ENCODE measurements around the gene NSRP1. TPM values are rescaled to one million over a fixed set of nuclear protein-coding genes. Genes with fewer than 3 reads are reported as not detected.

NSRP1 gene
- total RNA-seq, 4 donors from 2014 or later = 18.5 to 39.4 (median 31.1) TPM

GRCh38 chr17:30222251-30222650, 105.6 kb downstream of the NSRP1 start:
- TF ChIP-seq CTCF (IDR thresholded peaks at IDR 0.05; ENCODE audit: low read depth) = no peak

GRCh38 chr17:30222721-30223175, 106.1 kb downstream of the NSRP1 start:
- no peak for TF ChIP-seq CTCF (IDR thresholded peaks at IDR 0.05; ENCODE audit: low read depth)

- TF ChIP-seq CTCF (IDR thresholded peaks at IDR 0.05; ENCODE audit: low read depth) = no peak
Observed at GRCh38 chr17:30224419-30224960, 107.9 kb downstream of the NSRP1 start.

GRCh38 chr17:30225112-30225511, 108.5 kb downstream of the NSRP1 start:
- no peak for TF ChIP-seq CTCF (IDR thresholded peaks at IDR 0.05; ENCODE audit: low read depth)

GRCh38 chr17:30225919-30226553, 109.4 kb downstream of the NSRP1 start:
- no peak for TF ChIP-seq CTCF (IDR thresholded peaks at IDR 0.05; ENCODE audit: low read depth)

GRCh38 chr17:30226878-30227277, 110.3 kb downstream of the NSRP1 start:
- TF ChIP-seq CTCF (IDR thresholded peaks at IDR 0.05; ENCODE audit: low read depth) = no peak

GRCh38 chr17:30228011-30228410, 111.4 kb downstream of the NSRP1 start:
- no peak for TF ChIP-seq CTCF (IDR thresholded peaks at IDR 0.05; ENCODE audit: low read depth)

Data from subcutaneous adipose tissue (tissue), 4 donors.